GM12878 (cell line): Measurements from ENCODE around the gene COL4A4. TPM values are rescaled to one million over a fixed set of nuclear protein-coding genes. Genes with fewer than 3 reads are reported as not detected.

Source experiments
- BMI1 ChIP-seq: fragments of 450-650 bp; IDR thresholded peaks from 2 replicates; pipeline ENCODE4 v1.6.1; 2016; ENCODE audit warnings: mild to moderate bottlenecking, moderate library complexity, borderline replicate concordance
- JUNB ChIP-seq: IDR thresholded peaks from 2 replicates; pipeline ENCODE4 v1.6.1; 2016; ENCODE audit warnings: antibody characterized with exemption, mild to moderate bottlenecking
- MEF2B ChIP-seq: fragments of 450-650 bp; IDR thresholded peaks from 2 replicates; pipeline ENCODE4 v1.6.1; 2018; ENCODE audit warnings: mild to moderate bottlenecking, moderate library complexity; ENCODE audit not compliant: partially characterized antibody, poor library complexity, severe bottlenecking
- NFIC ChIP-seq: IDR thresholded peaks from 2 replicates; pipeline ENCODE4 v1.6.1; 2012; ENCODE audit warnings: low read depth, mild to moderate bottlenecking, inconsistent platforms, low read length, moderate library complexity
- SMAD5 ChIP-seq: IDR thresholded peaks from 2 replicates; pipeline ENCODE4 v1.6.1; 2016; ENCODE audit warnings: antibody characterized with exemption, low read depth
- ZNF24 ChIP-seq: fragments of 450-650 bp; IDR thresholded peaks from 2 replicates; pipeline ENCODE4 v1.6.1; 2017; ENCODE audit warnings: antibody characterized with exemption, mild to moderate bottlenecking
- polyA plus RNA-seq, 11 experiments: library from polyadenylated mRNA; depleted of rRNA in 4 of 11; unstranded in 6 of 11; stranded (reverse) in 5 of 11; fragments of >200 nt; fragmentation: Nextera tagmentation in 4 of 11; fragmentation: Illumina TruSeq in 1 of 11; extraction: Ambion mirVana in 4 of 11; extraction: Trizol in 1 of 11; gene quantifications; 1 replicate in 1 of 11; 2 replicates in 10 of 11; pipeline versions ENCODE4 v1.2.1 to v1.2.3, GENCODE V29; 2011 to 2016; ENCODE audit warnings: inconsistent platforms in 2 of 11, missing spikeins in 2 of 11, low read depth in 1 of 11
- total RNA-seq, 4 experiments: library from RNA; depleted of rRNA in 3 of 4; stranded (reverse); fragments of >200 nt in 3 of 4; fragmentation: Illumina TruSeq in 1 of 4; extraction: Trizol in 1 of 4; gene quantifications; 2 replicates each; pipeline versions ENCODE4 v1.2.1 to v1.2.3, GENCODE V29; 2013 to 2021
- TF ChIP-seq, protein P1 (sequence below): fragments of 450-650 bp; formaldehyde crosslinking; IDR thresholded peaks from 2 replicates; pipeline ENCODE4 v1.4.0; 2022; ENCODE audit warnings: mild to moderate bottlenecking, moderate library complexity

Gene COL4A4
- total and polyA plus RNA-seq, 10 of the 15 experiments (the other 5 are each of a cell fraction or from before 2014, with no cell fraction given) = 0.19 to 4.0 (median 2.1) TPM

DNA sequence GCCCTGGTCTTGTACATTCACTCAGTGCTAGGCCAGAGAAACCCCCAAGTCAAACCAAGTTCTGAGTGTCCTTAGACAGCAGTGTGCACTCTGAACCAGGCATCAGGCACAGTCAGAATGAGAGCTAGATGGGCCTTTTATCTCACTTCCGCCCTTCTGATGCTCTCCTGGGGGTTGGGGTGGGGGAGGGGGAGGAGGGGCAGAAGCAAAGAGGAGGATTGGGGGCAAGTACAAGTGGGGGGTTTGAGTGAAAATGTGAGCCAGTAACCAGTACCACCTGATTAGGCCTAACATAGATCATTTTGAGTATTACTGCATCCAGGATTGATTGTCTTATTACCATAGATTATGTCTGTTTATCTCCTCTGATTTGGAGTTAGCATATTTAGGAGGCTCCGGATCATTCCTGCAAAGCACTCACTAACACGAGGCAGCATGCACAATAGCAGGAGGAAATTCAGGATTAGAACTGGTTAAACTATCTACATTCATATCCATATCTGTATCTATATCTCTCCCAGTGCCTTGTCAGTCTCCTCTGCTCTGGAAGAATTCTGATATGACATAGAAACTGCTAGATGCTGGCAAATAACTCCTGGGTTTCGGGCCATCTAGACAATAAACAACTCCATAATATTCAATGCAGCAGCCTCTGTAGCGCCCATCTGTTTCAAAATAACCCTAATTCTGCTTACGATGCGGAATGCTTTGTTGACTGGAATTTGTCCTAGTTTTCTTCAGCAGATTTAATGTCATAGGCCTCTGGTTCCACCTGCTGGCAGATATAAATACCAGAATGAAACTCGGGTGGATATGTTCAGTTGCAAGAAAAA lies 179.0 kb downstream of the COL4A4 start (continued):
- TF ChIP-seq, protein P1, sequence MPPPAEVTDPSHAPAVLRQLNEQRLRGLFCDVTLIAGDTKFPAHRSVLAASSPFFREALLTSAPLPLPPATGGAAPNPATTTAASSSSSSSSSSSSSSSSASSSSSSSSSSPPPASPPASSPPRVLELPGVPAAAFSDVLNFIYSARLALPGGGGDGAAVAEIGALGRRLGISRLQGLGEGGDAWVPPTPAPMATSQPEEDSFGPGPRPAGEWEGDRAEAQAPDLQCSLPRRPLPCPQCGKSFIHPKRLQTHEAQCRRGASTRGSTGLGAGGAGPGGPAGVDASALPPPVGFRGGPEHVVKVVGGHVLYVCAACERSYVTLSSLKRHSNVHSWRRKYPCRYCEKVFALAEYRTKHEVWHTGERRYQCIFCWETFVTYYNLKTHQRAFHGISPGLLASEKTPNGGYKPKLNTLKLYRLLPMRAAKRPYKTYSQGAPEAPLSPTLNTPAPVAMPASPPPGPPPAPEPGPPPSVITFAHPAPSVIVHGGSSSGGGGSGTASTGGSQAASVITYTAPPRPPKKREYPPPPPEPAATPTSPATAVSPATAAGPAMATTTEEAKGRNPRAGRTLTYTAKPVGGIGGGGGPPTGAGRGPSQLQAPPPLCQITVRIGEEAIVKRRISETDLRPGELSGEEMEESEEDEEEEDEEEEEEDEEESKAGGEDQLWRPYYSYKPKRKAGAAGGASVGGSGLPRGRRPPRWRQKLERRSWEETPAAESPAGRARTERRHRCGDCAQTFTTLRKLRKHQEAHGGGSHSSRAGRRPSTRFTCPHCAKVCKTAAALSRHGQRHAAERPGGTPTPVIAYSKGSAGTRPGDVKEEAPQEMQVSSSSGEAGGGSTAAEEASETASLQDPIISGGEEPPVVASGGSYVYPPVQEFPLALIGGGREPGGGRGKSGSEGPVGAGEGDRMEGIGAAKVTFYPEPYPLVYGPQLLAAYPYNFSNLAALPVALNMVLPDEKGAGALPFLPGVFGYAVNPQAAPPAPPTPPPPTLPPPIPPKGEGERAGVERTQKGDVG (CRISPR knock-in tag) = no peak
- TF ChIP-seq NFIC = no peak
- TF ChIP-seq JUNB = peak; percentile 88
- TF ChIP-seq BMI1 = no peak
- TF ChIP-seq MEF2B = peak; percentile 52
- TF ChIP-seq SMAD5 = no peak
- TF ChIP-seq ZNF24 = no peak
